Measurements from ENCODE around the gene CALHM4. TPM values are rescaled to one million over a fixed set of nuclear protein-coding genes. Genes with fewer than 3 reads are reported as not detected.

The CALHM4 gene
- polyA plus RNA-seq, 2 of the 4 experiments (the other 2 are of a cell fraction) = not detected

GRCh38 chr6:116518621-116519368 is 34.8 kb upstream of the CALHM4 start:
- H3K27ac ChIP-seq = no peak overlapping the region
- H3K4me2 ChIP-seq = no peak overlapping the region
- no peak for TF ChIP-seq CBX8 (IDR thresholded peaks at IDR 0.05)
- TF ChIP-seq REST (IDR thresholded peaks at IDR 0.05) = no peak
- no peak for TF ChIP-seq E2F6 (IDR thresholded peaks at IDR 0.05; ENCODE audit: borderline replicate concordance, low read depth)
- TF ChIP-seq MAZ (IDR thresholded peaks at IDR 0.05; ENCODE audit: borderline replicate concordance, low read depth, low read length) = no peak
- TF ChIP-seq SMC3 (IDR thresholded peaks at IDR 0.05) = no peak
- no peak for TF ChIP-seq HEYL (CRISPR knock-in tag; IDR thresholded peaks at IDR 0.05)
- TF ChIP-seq EHF (CRISPR knock-in tag; IDR thresholded peaks at IDR 0.05) = no peak
- no peak for TF ChIP-seq ZFP36 (IDR thresholded peaks at IDR 0.05; ENCODE audit: borderline replicate concordance, partially characterized antibody)
- no peak for TF ChIP-seq FOXS1 (CRISPR knock-in tag; IDR thresholded peaks at IDR 0.05)
- TF ChIP-seq EHMT2 (IDR thresholded peaks at IDR 0.05; ENCODE audit: low read depth) = no peak
- 77% methylated on average over 4 of the region's 4 CpGs for WGBS (ENCODE audit: missing lambda C conversion rate)
- FAIRE-seq = no peak
- no peak for ATAC-seq
- CTCF ChIA-PET = interaction anchor here (1.4 to 1.5 kb wide), 2 partner anchors 42 to 231 kb away, joined by 4 to 6 read pairs; no protein-coding TSS in a partner anchor
- DNase-seq (ENCODE audit: low read depth in 1 of 2, low spot score in 1 of 2) = no peak
- no peak overlapping the region for H3K4me3 ChIP-seq
- no peaks in the 10 kb centered on the region for H3K9me3 ChIP-seq
- H3K4me1 ChIP-seq = no peaks in the 10 kb centered on the region
- POLR2A ChIA-PET = interaction anchor here (0.5 kb wide), 1 partner anchor 832 kb away, joined by 3 read pairs; no protein-coding TSS in a partner anchor

- POLR2A ChIA-PET = no interaction called here
- no peak for FAIRE-seq
These were observed 30.7 kb upstream of the CALHM4 start for GRCh38 chr6:116522896-116523295.

More at GRCh38 chr6:116522896-116523295, 30.7 kb upstream of the CALHM4 start:
- Histone ChIP-seq H3K4me3 (no peak overlapping the region), H3K27ac (no peak overlapping the region), H3K4me1 (no peaks in the 10 kb centered on the region), H3K9me3 (no peaks in the 10 kb centered on the region), H3K4me2 (no peak overlapping the region)
- TF ChIP-seq NFE2L2 (conservative IDR thresholded peaks at IDR 0.05; ENCODE audit: low read length) = no peak
- TF ChIP-seq FOSB (CRISPR knock-in tag; IDR thresholded peaks at IDR 0.05) = no peak
- TF ChIP-seq, protein P1, sequence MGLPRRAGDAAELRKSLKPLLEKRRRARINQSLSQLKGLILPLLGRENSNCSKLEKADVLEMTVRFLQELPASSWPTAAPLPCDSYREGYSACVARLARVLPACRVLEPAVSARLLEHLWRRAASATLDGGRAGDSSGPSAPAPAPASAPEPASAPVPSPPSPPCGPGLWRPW (IDR thresholded peaks at IDR 0.05) = no peak
- TF ChIP-seq MAZ (IDR thresholded peaks at IDR 0.05; ENCODE audit: borderline replicate concordance, low read depth, low read length) = no peak
- no peak for TF ChIP-seq HDAC2 (IDR thresholded peaks at IDR 0.05)
- TF ChIP-seq CBX8 (IDR thresholded peaks at IDR 0.05) = no peak
- no peak for TF ChIP-seq FOXS1 (CRISPR knock-in tag; IDR thresholded peaks at IDR 0.05)
- TF ChIP-seq ZC3H11A (IDR thresholded peaks at IDR 0.05) = no peak
- TF ChIP-seq, protein P2, sequence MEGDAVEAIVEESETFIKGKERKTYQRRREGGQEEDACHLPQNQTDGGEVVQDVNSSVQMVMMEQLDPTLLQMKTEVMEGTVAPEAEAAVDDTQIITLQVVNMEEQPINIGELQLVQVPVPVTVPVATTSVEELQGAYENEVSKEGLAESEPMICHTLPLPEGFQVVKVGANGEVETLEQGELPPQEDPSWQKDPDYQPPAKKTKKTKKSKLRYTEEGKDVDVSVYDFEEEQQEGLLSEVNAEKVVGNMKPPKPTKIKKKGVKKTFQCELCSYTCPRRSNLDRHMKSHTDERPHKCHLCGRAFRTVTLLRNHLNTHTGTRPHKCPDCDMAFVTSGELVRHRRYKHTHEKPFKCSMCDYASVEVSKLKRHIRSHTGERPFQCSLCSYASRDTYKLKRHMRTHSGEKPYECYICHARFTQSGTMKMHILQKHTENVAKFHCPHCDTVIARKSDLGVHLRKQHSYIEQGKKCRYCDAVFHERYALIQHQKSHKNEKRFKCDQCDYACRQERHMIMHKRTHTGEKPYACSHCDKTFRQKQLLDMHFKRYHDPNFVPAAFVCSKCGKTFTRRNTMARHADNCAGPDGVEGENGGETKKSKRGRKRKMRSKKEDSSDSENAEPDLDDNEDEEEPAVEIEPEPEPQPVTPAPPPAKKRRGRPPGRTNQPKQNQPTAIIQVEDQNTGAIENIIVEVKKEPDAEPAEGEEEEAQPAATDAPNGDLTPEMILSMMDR (IDR thresholded peaks at IDR 0.05) = no peak
- TF ChIP-seq TFCP2L1 (CRISPR knock-in tag; IDR thresholded peaks at IDR 0.05) = no peak
- TF ChIP-seq POLR2AphosphoS2 (conservative IDR thresholded peaks at IDR 0.05; ENCODE audit: low read length) = no peak
- no peak for DNase-seq (ENCODE audit: low read depth in 1 of 2, low spot score in 1 of 2)
- CTCF ChIA-PET = interaction anchor here (1.6 kb wide), 1 partner anchor 11 kb away, joined by 4 read pairs; the partner anchor contains the start of gene CALHM5
- WGBS (ENCODE audit: missing lambda C conversion rate) = 72% methylated on average over 2 of the region's 2 CpGs
- ATAC-seq = no peak
